NB4 (cell line): ENCODE results near the gene GMPR.

Experiments used
- CTCF ChIP-seq: IDR thresholded peaks from one replicate; pipeline ENCODE4 v1.5.1; 2012; ENCODE audit warnings: low read depth, low read length
- MYC ChIP-seq: IDR thresholded peaks from 2 replicates; pipeline ENCODE4 v1.6.1; 2011; ENCODE audit warnings: low read depth, low read length
- POLR2A ChIP-seq: IDR thresholded peaks from 2 replicates; pipeline ENCODE4 v1.6.1; 2011; ENCODE audit warnings: mild to moderate bottlenecking; ENCODE audit not compliant: insufficient read length; ENCODE audit errors: extremely low read depth
- TF ChIP-seq, protein P1 (sequence below): IDR thresholded peaks from 2 replicates; pipeline ENCODE4 v1.6.1; 2011; ENCODE audit warnings: low read depth, low read length

GRCh38 chr6:16232086-16232485 is 6.3 kb upstream of the GMPR start:
- TF ChIP-seq CTCF (no peak), POLR2A (no peak), MYC (no peak)
- TF ChIP-seq, protein P1, sequence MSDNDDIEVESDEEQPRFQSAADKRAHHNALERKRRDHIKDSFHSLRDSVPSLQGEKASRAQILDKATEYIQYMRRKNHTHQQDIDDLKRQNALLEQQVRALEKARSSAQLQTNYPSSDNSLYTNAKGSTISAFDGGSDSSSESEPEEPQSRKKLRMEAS = no peak
